Sigmoid colon (tissue), 7 donors: ENCODE measurements around the gene SUSD1. TPM values are rescaled to one million over a fixed set of nuclear protein-coding genes. Genes with fewer than 3 reads are reported as not detected.

Experiments used
- DNase-seq: peaks from one replicate; pipeline ENCODE4 v3.0.0-alpha.2; 2019
- H3K27ac ChIP-seq, 4 donors: fragments of 200-600 bp; sonication (generic); one replicate each; pipeline ENCODE4 v1.5.1; 2016 to 2019; ENCODE audit warnings: mild to moderate bottlenecking in 1 of 4
- H3K27me3 ChIP-seq, 3 donors: fragments of 200-600 bp; sonication (generic); one replicate each; pipeline ENCODE4 v1.5.1; 2019; ENCODE audit warnings: mild to moderate bottlenecking in 1 of 3
- H3K36me3 ChIP-seq, 4 donors: fragments of 200-600 bp; sonication (generic); one replicate each; pipeline ENCODE4 v1.5.1; 2016 to 2019
- H3K4me1 ChIP-seq, 4 donors: fragments of 200-600 bp; sonication (generic); one replicate each; pipeline ENCODE4 v1.5.1; 2017 to 2019
- H3K4me3 ChIP-seq, 4 donors: fragments of 200-600 bp; sonication (generic); one replicate each; pipeline ENCODE4 v1.5.1; 2017 to 2019; ENCODE audit warnings: mild to moderate bottlenecking in 2 of 4, moderate library complexity in 1 of 4
- H3K9me3 ChIP-seq, 4 donors: fragments of 200-600 bp in 3 of 4; sonication (generic) in 3 of 4; one replicate each; pipeline versions ENCODE4 v1.5.1 to v1.6.1; 2013 to 2019
- EP300 ChIP-seq, 4 donors: sonication (generic); formaldehyde crosslinking; IDR thresholded peaks; one replicate each; pipeline ENCODE4 v1.6.1; 2017; ENCODE audit warnings: antibody characterized with exemption in 4 of 4
- POLR2A ChIP-seq, 2 donors: fragments of 450-650 bp; IDR thresholded peaks; one replicate each; pipeline ENCODE4 v1.6.1; 2016; ENCODE audit warnings: antibody characterized with exemption in 2 of 2, mild to moderate bottlenecking in 2 of 2, moderate library complexity in 2 of 2
- POLR2AphosphoS5 ChIP-seq, 4 donors: sonication (generic); formaldehyde crosslinking; IDR thresholded peaks; one replicate each; pipeline ENCODE4 v1.6.1; 2017; ENCODE audit warnings: antibody characterized with exemption in 4 of 4
- WGBS, 2 donors: extraction: QIAGEN DNeasy Blood & Tissue Kit; methylation state at CpG; one replicate each; pipeline ENCODE4 v1.1.7; 2013; 5-methylcytosine and 5-hydroxymethylcytosine counted together
- intact Hi-C: fragments of 100-400 bp; cut with DNase I; formaldehyde crosslinking; loops from one replicate; pipeline ENCODE4 v1.15.1; 2023
- polyA plus RNA-seq, 3 donors: library from polyadenylated mRNA; stranded (reverse); fragments of 200-250 nt; gene quantifications; one replicate each; pipeline ENCODE4 v1.2.3, GENCODE V29; 2013
- total RNA-seq, 4 donors: library from RNA; depleted of rRNA; stranded (reverse); fragments of >200 nt; gene quantifications; one replicate each; pipeline ENCODE4 v1.1.0, GENCODE V29; 2016
- TF ChIP-seq, protein P1 (sequence below), 4 experiments: fragments of 450-650 bp in 3 of 4; fragments of 200-600 bp in 1 of 4; IDR thresholded peaks; one replicate each; pipeline ENCODE4 v1.5.1; 2016 to 2019; ENCODE audit warnings: antibody characterized with exemption in 4 of 4, mild to moderate bottlenecking in 3 of 4, moderate library complexity in 2 of 4
- donor health status: healthy with polysubstance abuse.
- donor health status: Bipolar disorder and iron deficiency.
- donor health status: healthy.

The SUSD1 gene
- total and polyA plus RNA-seq, 7 donors = 1.8 to 10.7 (median 4.7) TPM

GRCh38 chr9:112125951-112126388 is 49.1 kb downstream of the SUSD1 start:
- no peaks in the 10 kb centered on the region for H3K36me3 ChIP-seq
- H3K27me3 ChIP-seq = no peaks in the 10 kb centered on the region
- intact Hi-C loops = no loop called here
- H3K4me1 ChIP-seq = no peaks in the 10 kb centered on the region
- no peaks in the 10 kb centered on the region for H3K9me3 ChIP-seq
- H3K27ac ChIP-seq = no peak overlapping the region
- H3K4me3 ChIP-seq = no peak overlapping the region
- WGBS, 2 donors = 21 to 64% methylated on average over 1 of the region's 1 CpG
- TF ChIP-seq EP300 (IDR thresholded peaks at IDR 0.05) (no peak), POLR2AphosphoS5 (IDR thresholded peaks at IDR 0.05) (no peak), POLR2A (IDR thresholded peaks at IDR 0.05) (no peak)
- TF ChIP-seq, protein P1, sequence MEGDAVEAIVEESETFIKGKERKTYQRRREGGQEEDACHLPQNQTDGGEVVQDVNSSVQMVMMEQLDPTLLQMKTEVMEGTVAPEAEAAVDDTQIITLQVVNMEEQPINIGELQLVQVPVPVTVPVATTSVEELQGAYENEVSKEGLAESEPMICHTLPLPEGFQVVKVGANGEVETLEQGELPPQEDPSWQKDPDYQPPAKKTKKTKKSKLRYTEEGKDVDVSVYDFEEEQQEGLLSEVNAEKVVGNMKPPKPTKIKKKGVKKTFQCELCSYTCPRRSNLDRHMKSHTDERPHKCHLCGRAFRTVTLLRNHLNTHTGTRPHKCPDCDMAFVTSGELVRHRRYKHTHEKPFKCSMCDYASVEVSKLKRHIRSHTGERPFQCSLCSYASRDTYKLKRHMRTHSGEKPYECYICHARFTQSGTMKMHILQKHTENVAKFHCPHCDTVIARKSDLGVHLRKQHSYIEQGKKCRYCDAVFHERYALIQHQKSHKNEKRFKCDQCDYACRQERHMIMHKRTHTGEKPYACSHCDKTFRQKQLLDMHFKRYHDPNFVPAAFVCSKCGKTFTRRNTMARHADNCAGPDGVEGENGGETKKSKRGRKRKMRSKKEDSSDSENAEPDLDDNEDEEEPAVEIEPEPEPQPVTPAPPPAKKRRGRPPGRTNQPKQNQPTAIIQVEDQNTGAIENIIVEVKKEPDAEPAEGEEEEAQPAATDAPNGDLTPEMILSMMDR (IDR thresholded peaks at IDR 0.05) = no peak
- DNase-seq = no peak

- H3K27ac ChIP-seq = no peak overlapping the region
- no peaks in the 10 kb centered on the region for H3K9me3 ChIP-seq
- H3K4me1 ChIP-seq = no peaks in the 10 kb centered on the region
- TF ChIP-seq POLR2A (IDR thresholded peaks at IDR 0.05) (no peak), EP300 (IDR thresholded peaks at IDR 0.05) (no peak), POLR2AphosphoS5 (IDR thresholded peaks at IDR 0.05) (no peak)
- H3K27me3 ChIP-seq = no peaks in the 10 kb centered on the region
- WGBS, 2 donors = 98% methylated on average over 5 of the region's 5 CpGs
- intact Hi-C loops = no loop called here
- DNase-seq = no peak
- H3K36me3 ChIP-seq = no peaks in the 10 kb centered on the region
- H3K4me3 ChIP-seq = no peak overlapping the region
Observed at GRCh38 chr9:112124156-112124555, 50.9 kb downstream of the SUSD1 start.

- H3K9me3 ChIP-seq = no peaks in the 10 kb centered on the region
- H3K27me3 ChIP-seq = no peaks in the 10 kb centered on the region
- intact Hi-C loops = no loop called here
- no peaks in the 10 kb centered on the region for H3K4me1 ChIP-seq
- 95 to 97% methylated on average over 4 of the region's 4 CpGs for WGBS, 2 donors
- H3K36me3 ChIP-seq = no peaks in the 10 kb centered on the region
- no peak overlapping the region for H3K27ac ChIP-seq
- TF ChIP-seq POLR2AphosphoS5 (IDR thresholded peaks at IDR 0.05) (no peak), EP300 (IDR thresholded peaks at IDR 0.05) (no peak), POLR2A (IDR thresholded peaks at IDR 0.05) (no peak)
- TF ChIP-seq, protein P1 (IDR thresholded peaks at IDR 0.05) = no peak
- H3K4me3 ChIP-seq = no peak overlapping the region
- DNase-seq = no peak
Observed at GRCh38 chr9:112121633-112122032, 53.5 kb downstream of the SUSD1 start.

DNA sequence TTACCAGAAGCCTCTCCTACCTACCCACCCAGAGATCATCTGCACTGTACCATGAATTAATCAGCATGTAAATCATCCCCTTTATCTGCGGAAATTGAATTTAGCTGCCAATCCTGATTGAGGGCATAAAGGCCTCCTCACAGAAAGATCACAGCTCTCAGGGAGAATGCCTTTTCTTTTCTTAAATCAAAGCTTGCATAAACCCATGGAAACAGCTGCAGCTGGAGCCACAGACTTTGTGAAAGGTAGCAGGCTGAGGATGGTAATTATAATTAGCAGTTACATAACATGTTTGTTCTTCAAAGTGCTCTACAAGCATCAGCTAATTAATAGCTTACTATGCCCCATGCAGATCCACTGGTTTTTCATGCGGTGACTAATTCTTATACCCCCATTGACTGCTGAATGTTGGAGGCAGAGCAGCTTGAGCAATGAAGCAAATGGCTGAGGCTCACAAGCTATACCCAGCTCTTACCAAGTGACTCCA is 54.6 kb downstream of the SUSD1 start:
- Histone ChIP-seq H3K4me3 (no peak overlapping the region), H3K4me1 (no peaks in the 10 kb centered on the region), H3K27ac (no peak overlapping the region), H3K27me3 (no peaks in the 10 kb centered on the region), H3K9me3 (no peaks in the 10 kb centered on the region), H3K36me3 (no peaks in the 10 kb centered on the region)
- DNase-seq = no peak
- WGBS, 2 donors = 65 to 82% methylated on average over 2 of the region's 2 CpGs
- TF ChIP-seq, protein P1 (IDR thresholded peaks at IDR 0.05) = no peak
- TF ChIP-seq POLR2A (IDR thresholded peaks at IDR 0.05) = no peak
- no peak for TF ChIP-seq POLR2AphosphoS5 (IDR thresholded peaks at IDR 0.05)
- no peak for TF ChIP-seq EP300 (IDR thresholded peaks at IDR 0.05)
- intact Hi-C loops = no loop called here

DNA sequence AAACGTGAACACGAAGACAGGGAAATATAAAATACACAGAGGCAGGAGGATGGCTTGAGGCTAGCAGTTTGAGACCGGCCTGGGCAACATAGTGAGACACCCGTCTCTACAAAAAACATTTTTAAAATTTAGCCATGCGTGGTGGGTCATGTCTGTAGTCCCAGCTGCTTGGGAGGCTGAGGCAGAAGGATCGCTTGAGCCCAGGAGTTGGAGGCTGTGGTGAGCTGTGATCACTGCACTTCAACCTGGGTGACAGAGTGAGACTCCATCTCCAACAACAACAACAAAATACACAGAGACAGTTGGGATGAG is 55.1 kb downstream of the SUSD1 start:
- DNase-seq = no peak
- H3K4me3 ChIP-seq = no peak overlapping the region
- intact Hi-C loops = no loop called here
- H3K4me1 ChIP-seq = no peaks in the 10 kb centered on the region
- WGBS, 2 donors = 48 to 83% methylated on average over 6 of the region's 6 CpGs
- H3K27me3 ChIP-seq = no peaks in the 10 kb centered on the region
- TF ChIP-seq POLR2AphosphoS5 (IDR thresholded peaks at IDR 0.05) = no peak
- no peak for TF ChIP-seq POLR2A (IDR thresholded peaks at IDR 0.05)
- TF ChIP-seq, protein P1 (IDR thresholded peaks at IDR 0.05) = no peak
- no peak for TF ChIP-seq EP300 (IDR thresholded peaks at IDR 0.05)
- H3K9me3 ChIP-seq = no peaks in the 10 kb centered on the region
- no peaks in the 10 kb centered on the region for H3K36me3 ChIP-seq
- no peak overlapping the region for H3K27ac ChIP-seq
